ENCODE data around the gene TAF4.
"Not testable (repeated sequence)": the region's sequence is repeated elsewhere in the genome, so short reads cannot be mapped to it uniquely, and the experiment has no call there.

Gene TAF4

DNA sequence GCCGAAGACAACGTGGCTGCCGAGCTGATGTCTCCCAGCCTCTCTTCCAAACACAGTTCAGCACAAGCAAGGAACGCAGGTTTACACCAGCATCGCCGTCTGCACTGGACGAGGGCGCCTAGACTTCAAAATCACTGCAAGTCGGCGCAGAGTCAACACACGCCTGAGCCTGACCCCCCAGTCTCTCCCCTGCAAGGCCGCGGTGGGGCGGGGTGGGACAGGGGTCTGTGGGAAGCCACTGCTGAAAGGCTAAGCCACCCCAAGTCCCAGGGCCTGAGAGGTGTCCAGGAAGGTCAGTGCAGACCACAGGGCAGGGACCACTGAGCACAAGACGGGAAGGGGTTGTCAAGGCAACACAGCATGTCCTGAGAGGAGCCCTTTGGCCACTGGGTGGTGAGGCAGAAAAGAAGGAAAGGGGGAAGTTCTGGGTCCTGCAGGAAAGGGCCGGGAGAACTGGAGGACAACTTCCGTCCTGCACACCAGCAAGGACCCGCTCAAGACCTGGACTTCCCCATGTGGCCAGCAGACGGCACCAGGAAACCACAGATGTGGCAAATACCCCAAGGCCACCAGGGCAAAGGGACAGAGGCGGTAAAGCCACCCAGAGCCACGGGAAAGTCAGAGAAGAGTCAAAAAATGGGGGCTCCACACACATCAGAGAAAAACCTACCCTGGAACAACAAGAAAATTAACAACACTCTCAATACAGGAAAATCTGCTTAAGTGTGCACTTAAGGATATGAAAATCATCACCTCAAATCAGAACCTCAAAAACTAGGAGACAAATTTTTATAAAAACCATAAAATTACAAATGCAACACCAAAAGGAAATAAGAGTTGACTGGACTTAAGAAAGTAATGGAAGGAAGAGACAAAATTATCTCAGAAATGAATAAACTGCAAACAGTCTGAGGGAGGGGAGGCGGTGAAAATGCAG is 84.8 kb downstream of the TAF4 start:
- TF ChIP-seq GATA1 (IDR thresholded peaks at IDR 0.05; ENCODE audit: low read depth, low read length), result no peak
- no peak for TF ChIP-seq POLR2A (IDR thresholded peaks at IDR 0.05; ENCODE audit: low read length)
- peak; percentile 69 to 80 for DNase-seq

DNA sequence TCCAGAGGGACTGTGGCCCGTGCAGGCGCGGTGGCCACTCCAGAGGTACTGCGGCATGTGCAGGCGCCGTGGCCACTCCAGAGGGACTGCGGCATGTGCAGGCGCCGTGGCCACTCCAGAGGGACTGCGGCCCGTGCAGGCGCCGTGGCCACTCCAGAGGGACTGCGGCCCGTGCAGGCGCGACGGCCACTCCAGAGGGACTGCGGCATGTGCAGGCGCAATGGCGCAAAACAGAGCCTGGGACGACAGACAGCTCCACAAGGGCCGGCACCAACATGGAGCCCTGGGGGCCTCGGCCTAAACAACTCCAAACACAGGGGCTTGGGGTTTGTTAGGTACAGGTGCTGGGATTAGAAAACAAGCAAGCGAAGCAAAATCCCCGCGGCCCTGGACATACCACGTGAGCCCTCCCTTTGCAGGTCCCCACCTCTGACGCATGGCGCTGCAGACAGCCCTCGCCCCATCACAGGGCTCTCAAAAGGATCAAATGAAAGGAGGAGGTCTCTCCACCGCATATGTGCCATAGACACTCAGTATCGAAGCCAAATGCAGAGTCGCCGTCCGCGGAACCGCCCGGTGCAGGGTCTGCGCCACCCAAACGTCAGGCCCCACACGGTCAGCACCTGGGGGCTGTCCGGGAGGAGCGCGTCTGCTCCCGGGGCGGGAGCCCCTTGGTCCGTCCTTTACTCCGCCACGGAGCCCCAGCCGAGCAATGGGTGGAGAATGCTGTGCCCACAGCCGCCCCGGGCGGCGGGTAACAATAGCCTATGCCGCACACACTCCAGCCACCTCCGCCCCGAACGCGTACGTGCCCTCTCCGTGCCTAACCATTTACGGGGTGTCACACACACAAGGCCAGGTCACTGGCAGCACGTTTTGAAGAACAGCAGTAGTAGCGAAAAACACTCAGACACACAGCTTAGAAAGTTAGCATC is 85.7 kb downstream of the TAF4 start:
- TF ChIP-seq GATA1 (IDR thresholded peaks at IDR 0.05; ENCODE audit: low read depth, low read length), result no peak
- TF ChIP-seq POLR2A (IDR thresholded peaks at IDR 0.05; ENCODE audit: low read length), result no peak
- no peak for DNase-seq

DNA sequence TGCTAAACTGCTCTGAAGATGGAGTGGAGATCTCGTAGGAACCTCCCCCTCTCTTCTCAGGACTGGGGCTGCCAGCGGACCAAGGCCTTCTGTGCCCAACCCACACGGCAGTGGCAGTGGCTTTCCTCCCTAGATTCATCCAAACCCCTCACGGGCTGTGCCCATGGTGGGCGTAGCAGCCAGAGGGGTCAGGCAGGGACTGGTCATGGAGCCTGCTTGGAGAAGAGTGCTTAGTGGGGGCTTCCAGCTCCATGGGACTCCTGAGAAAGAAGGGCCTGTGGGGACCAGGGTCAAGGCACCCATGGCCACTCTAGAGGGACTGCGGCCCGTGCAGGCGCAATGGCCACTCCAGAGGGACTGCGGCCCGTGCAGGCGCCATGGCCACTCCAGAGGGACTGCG is 86.6 kb downstream of the TAF4 start:
- DNase-seq, result no peak
- TF ChIP-seq POLR2A (IDR thresholded peaks at IDR 0.05; ENCODE audit: low read length), result no peak

DNA sequence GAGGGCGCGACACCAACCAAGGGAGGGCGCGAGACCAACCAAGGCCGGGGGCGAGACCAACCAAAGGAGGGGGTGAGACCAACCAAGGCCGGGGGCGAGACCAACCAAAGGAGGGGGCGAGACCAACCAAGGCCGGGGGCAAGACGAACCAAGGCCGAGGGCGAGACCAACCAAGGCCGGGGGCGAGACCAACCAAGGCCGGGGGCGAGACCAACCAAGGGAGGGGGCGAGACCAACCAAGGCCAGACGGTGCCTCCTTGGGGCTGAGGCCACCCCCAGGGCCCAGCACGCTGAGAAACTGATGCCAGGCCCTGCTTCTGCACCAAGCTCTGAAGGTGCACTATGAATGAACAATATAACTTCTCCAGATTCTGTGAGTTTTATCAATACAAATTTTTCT is 87.2 kb downstream of the TAF4 start:
- no peak for TF ChIP-seq GATA1 (IDR thresholded peaks at IDR 0.05; ENCODE audit: low read depth, low read length)
- no peak for TF ChIP-seq POLR2A (IDR thresholded peaks at IDR 0.05; ENCODE audit: low read length)
- DNase-seq, result no peak

DNA sequence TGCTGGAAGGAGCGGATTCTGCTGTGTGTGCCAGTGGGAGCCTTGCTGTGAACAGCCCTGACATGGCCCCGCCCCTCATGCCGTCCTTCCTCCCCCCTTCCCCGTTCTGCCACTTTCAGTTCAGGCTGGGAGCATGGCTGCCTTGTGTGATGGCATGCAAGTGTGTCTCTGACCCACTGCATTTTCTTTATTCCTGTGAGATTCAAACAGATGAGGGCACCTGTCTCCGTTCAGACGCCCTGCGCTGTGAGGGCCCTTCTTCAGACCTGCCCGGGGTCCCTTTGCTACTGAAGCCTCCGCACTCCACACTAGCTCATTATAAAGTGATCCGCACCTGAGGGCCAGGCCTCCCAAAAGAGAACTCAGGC is 88.3 kb downstream of the TAF4 start:
- no peak for DNase-seq
- TF ChIP-seq GATA1 (IDR thresholded peaks at IDR 0.05; ENCODE audit: low read depth, low read length), result no peak
- TF ChIP-seq POLR2A (IDR thresholded peaks at IDR 0.05; ENCODE audit: low read length), result no peak

DNA sequence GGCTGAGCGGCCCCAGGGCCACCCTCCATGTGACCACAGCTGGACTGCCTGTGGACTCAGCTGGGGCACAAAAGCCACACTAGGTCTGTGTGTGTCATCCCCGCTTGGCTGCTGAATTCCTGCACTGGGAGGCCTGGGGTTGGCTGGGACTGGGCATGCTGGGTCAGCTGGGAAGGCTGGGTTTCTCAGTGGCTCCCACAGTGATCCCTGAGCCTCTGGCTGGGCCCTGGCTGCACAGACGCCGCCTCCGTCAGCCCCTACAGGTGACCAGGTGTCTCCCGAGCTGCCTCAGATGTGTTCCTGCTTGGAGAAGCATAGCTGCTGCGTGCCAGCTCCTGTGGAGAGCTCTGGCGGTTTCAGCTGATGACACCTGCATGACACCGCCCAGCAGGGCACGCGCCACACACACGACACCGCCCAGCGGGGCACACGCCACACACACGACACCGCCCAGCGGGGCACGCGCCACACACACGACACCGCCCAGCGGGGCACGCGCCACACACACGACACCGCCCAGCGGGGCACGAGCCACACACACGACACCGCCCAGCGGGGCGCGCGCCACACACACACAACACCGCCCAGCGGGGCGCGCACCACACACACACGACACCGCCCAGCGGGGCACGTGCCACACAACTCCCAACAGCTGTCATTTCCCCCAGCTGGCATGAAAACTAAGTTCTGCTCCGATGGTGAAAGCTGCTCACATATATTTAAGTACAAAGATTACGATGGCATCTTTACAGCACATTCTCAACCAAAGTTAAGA is 88.8 kb downstream of the TAF4 start:
- DNase-seq, result no peak
- TF ChIP-seq GATA1 (IDR thresholded peaks at IDR 0.05; ENCODE audit: low read depth, low read length) (no peak), POLR2A (IDR thresholded peaks at IDR 0.05; ENCODE audit: low read length) (no peak)

DNA sequence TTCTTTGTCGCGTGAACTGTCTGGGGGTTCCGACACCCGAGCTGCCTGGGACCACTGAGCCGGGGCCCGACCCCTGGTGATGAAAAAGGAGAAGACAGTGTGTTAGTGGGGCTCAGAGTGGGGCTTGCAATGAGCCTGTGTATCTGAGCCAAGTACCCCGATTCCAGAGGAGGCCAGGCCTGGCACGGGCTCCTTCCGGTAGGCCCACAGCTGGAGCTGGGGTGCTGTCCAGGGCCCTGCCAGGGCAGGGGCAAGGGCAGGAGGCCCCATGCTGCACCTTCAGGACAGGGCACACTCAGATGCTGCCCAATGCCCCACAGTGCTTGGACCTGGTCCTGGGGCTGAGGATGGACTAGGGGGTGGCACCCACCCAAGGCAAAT is 89.4 kb downstream of the TAF4 start:
- DNase-seq, result no peak
- TF ChIP-seq POLR2A (IDR thresholded peaks at IDR 0.05; ENCODE audit: low read length) (no peak), GATA1 (IDR thresholded peaks at IDR 0.05; ENCODE audit: low read depth, low read length) (no peak)

DNA sequence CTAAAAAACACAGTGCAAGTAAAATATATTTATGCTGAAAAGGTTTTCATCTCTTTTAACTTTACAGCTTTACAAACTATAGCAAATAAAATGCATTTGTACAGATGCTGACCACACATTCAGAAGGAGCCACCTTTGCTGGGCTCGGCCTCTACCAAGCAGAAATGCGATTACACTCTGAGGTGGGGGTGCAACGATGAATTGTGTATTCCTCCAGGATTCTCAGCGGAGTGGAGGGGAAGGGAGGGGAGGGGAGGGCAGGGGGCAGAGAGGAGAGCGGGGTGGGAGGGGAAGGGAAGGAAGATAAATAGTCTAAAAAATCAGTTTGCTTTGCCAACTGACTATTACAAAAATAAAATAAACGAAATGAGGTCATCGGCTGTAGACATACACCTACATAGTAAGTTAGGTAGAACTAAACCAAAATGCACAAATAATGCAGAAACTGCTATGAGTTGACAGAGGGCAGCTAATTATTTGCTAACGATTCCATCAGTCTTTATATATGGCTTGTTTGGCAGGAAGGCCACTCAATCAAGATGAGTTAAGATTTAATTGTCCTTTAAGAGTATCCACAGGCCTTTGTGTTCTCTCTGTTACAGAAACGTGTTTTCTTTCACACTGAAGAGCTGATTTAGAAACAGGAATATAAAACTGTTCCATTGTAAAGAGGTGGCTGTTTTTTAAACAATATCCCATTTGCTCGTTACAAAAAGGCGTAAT is 90.1 kb downstream of the TAF4 start:
- no peak for DNase-seq
- TF ChIP-seq POLR2A (IDR thresholded peaks at IDR 0.05; ENCODE audit: low read length) (no peak), GATA1 (IDR thresholded peaks at IDR 0.05; ENCODE audit: low read depth, low read length) (no peak)

DNA sequence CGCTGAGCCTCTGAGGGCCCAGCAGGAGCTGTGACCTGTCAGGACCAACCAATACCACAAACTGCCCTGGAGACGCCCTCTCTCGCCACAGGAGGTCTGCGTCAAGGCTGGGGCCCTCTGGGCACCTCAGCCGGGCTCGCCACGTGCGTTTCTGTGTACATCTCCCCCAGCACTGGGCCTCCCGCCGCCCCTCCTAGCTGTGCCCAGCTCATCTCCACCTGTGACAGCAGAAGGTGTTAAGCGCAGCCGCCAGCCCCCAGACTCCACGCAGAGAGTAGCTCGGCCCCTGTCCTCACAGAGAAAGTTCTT is 91.4 kb downstream of the TAF4 start:
- TF ChIP-seq POLR2A (IDR thresholded peaks at IDR 0.05; ENCODE audit: low read length), result no peak
- no peak for TF ChIP-seq GATA1 (IDR thresholded peaks at IDR 0.05; ENCODE audit: low read depth, low read length)
- no peak for DNase-seq

DNA sequence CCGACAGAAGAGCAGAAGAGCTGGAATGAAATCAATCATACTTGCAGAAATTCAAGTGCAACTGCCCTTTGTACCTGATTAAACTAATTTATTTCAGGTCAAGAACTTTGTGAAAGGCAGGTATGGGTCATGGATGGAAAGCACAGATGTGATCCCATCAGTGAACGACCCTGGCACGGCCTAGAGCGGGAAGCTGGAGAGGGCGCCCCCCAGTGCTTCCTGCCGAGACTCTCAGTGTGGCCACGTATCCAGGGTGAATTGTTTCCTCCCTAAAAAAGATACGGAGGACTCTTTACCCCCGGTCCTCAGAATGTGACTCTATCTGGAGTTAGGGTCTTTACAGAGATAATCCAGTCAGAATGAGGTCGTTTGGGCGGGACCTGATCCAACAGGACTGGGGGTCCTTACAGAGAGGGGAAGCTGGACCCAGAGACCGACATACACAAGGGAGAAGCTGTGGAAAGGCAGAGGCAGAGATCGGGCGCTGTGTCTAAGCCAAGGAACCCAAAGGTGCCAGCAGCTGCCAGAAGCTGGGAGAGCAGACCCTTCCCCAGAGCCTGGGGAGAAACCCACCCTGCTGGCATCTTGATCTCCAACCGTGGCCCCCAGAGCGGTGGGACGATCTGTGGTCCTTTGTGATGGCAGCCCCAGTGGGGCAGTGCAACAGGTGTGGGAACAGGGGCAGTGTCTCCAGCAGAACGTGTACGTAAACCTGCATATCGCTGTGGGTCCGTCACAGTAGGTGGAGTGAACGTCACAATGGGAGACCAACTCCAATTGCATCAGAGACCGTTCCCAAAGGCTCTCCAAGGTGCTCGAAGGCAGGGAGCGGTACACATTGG is 91.9 kb downstream of the TAF4 start:
- DNase-seq, result no peak
- TF ChIP-seq GATA1 (IDR thresholded peaks at IDR 0.05; ENCODE audit: low read depth, low read length) (no peak), POLR2A (IDR thresholded peaks at IDR 0.05; ENCODE audit: low read length) (no peak)

DNA sequence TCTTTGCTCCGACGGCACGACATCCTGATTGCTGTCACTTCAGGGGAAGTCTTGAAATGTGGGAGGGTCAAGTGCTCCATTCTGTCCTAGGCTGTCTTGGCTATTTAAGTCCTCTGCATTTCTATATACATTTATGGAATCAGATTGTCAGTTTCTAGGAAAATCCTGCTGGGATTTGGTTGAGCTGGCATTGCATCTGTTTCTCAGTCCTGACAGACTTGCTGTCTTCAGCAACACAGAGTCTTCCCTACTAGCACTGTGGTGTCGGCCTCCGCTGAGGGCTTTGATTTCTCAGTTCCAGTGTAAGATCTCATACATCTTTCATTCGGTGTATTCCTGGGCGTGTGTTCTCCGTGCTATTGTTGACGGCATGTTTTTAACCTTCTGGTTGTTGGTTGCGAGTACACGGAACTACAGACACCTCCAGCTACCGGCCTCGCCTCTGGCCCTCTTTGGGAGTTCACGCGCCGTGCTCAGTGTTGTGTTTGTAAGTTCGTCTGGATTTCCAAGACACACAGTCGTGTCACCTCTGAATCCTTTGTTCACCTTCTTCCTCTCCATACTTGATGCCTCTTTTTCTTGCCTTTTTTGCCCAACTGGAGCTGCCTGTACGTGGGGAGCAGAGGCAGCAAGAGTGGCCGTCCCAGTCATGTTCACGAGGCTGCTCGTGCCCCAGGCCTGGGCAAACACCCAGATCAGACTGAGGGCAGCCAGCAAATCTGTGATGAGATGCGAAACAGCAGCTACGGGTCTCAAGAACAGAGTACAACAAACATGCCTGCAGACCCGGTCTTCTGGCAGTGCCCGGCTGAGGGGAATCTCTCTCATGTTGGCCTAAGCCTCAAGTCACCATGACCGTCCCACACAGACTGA is 92.8 kb downstream of the TAF4 start:
- DNase-seq, result no peak
- TF ChIP-seq POLR2A (IDR thresholded peaks at IDR 0.05; ENCODE audit: low read length) (no peak), GATA1 (IDR thresholded peaks at IDR 0.05; ENCODE audit: low read depth, low read length) (no peak)

DNA sequence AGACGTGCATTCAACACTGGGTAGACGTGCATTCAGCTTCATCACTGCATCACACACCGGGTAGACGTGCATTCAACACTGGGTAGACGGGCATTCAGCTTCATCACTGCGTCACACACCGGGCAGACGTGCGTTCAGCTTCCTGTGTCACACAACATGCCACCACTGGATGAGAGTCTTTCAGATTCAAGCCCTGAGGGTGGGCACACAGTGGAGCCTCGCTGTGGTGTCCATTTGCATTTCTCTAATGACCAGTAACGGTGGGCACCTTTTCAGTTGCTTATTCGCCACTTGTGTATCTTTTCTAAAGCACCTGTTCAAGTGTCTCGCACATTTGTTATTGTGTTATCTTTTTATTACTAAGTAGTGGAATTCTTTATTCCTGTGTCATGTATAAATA is 94.1 kb downstream of the TAF4 start:
- DNase-seq, result not testable (repeated sequence)
